Omental fat pad (tissue), 4 donors: ENCODE data around the gene FNDC5. TPM values are rescaled to one million over a fixed set of nuclear protein-coding genes. Genes with fewer than 3 reads are reported as not detected.

Experiments used
- ATAC-seq: fragments of 150-250 bp; one replicate; pipeline ENCODE4 v1.9.1; 2016; ENCODE audit warnings: mild to moderate bottlenecking, moderate library complexity; ENCODE audit not compliant: low FRiP score
- DNase-seq: peaks from one replicate; pipeline ENCODE4 v3.0.0-alpha.2; 2019; ENCODE audit warnings: low spot score
- CTCF ChIP-seq, 3 donors: fragments of 450-650 bp; IDR thresholded peaks; one replicate each; pipeline ENCODE4 v1.5.1; 2016 to 2017; ENCODE audit warnings: antibody characterized with exemption in 3 of 3, mild to moderate bottlenecking in 3 of 3, moderate library complexity in 2 of 3
- total RNA-seq, 4 donors: library from RNA; depleted of rRNA; stranded (reverse); fragments of >200 nt; gene quantifications; one replicate each; pipeline ENCODE4 v1.1.0, GENCODE V29; 2016

FNDC5 gene
- total RNA-seq, 4 donors from 2014 or later: 0.48 to 3.0 (median 1.6) TPM

GRCh38 chr1:32863881-32864245 is 6.8 kb downstream of the FNDC5 start:
- no peak for ATAC-seq
- no peak for DNase-seq
- TF ChIP-seq CTCF (IDR thresholded peaks at IDR 0.05): no peak

DNA sequence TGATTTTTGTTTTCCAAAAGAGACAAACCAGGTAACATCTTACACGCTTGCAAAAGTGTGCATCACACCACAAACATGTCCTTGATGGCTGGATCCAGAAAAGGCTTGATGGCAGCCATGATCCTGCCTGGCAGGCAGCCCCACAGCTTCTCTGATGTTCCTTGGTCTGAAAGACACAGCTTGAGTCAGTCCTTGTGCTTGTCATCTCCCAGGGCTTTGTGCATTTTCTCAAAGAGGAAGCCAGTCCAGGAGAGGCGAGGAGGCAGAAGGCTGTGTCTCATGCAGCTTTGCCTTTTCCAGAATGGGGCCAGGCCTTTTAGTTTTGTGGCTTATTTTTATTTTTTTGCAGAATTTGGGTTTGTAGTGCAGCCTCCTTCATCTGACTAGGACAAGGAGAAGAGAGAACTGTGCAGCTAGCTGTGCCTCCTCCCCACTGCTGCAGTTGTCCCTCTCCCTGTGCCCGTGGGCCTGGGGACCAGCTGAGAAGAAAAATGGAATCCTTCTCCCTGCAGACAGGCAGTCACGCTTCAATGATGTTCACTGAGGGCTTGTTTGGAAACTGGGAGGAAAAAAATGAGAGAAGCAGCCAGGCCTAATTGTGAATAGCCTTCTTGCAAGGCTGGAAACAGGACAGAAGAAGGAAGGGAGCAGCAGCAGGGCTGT is 7.4 kb downstream of the FNDC5 start:
- DNase-seq (no peak), ATAC-seq (no peak)
- TF ChIP-seq CTCF (IDR thresholded peaks at IDR 0.05): no peak

DNA sequence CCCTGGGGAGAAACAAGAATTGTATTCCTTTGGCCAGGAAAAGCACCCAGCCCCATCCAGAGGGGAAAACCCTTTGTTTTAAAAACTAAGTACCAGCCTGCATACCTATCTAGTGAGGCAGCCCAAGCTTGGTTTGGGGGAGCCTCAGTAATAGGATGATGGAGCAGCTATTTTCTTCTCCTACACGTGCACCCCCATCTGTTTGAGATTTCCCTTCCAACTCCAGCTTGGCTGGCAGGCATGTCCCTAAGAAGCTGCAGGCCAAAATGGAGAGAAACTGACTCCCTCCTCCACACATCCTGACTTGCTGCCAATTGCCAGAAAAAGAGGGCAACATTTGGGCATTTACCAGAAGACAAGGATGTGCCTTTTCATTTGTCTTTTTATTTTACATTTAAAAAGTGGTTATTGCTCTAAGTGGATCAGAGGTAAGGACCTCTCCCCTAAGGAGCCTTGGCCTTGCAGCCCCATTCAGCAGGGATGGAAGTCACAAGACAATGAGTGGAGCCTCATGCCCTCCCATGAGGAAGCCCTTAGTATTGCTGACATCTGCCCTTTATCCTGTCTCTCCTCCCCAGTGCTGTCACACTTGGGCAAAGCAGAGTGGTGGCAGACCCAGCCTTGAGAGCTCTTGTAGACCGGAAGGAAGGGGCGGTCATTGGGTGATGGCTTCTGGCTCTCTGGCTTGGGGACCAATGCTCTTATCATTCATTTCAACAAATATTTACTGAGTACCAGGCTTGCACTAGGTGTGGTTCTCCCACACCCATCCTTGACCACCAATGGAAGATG is 8.6 kb downstream of the FNDC5 start:
- ATAC-seq (no peak), DNase-seq (no peak)
- no peak for TF ChIP-seq CTCF (IDR thresholded peaks at IDR 0.05)

- ATAC-seq: no peak
- TF ChIP-seq CTCF (IDR thresholded peaks at IDR 0.05): no peak
Observed at GRCh38 chr1:32860566-32860965, 10.1 kb downstream of the FNDC5 start.

GRCh38 chr1:32859915-32860314 is 10.8 kb downstream of the FNDC5 start:
- TF ChIP-seq CTCF (IDR thresholded peaks at IDR 0.05): no peak
- ATAC-seq (no peak), DNase-seq (no peak)

More at GRCh38 chr1:32860566-32860965, 10.1 kb downstream of the FNDC5 start:
- DNase-seq: no peak

DNA sequence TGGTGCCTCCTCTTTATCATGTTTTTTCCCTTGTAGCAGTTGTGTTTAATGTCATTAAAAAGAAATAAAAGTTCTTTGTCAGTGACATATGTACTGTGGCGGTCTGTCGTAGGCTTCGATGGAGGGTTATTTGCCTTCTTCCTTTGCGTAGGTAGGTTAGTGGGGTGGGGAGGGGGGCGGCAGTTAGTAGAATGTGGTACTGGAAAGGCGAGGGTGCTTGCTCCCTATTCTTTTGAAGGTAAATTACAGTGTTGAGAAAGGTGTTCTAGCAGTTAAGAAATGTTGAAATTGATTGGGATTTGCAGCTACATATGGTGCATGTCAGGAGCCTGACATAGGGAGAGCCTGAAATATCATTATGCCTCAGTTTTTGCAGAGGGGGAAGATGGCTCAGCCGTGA is 11.9 kb downstream of the FNDC5 start:
- DNase-seq (no peak), ATAC-seq (no peak)
- TF ChIP-seq CTCF (IDR thresholded peaks at IDR 0.05): no peak

DNA sequence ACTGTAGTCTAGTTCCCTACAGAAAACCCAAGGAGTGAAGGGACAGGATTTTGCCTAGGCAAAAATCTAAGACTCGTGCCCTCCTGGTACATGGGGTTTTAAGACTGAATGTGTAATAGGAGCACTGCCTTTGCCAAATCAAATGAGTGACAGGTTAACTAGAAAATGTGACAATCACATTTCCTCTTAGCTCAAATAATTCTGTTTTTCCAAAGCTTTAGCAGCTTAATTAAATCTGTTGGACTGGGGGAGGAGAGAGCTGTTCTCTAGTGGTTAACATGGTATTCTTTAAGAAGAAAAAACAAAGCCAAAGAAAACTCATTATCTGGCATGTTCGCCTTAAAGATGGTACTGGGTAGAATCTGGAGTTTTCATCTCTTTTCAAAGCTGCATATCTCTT is 12.6 kb downstream of the FNDC5 start:
- no peak for TF ChIP-seq CTCF (IDR thresholded peaks at IDR 0.05)
- no peak for ATAC-seq

More for the DNA sequence above, 12.6 kb downstream of the FNDC5 start:
- no peak for DNase-seq
